ENCODE measurements around the gene GEMIN5.

Gene GEMIN5

GRCh38 chr5:154893381-154893780, 44.6 kb downstream of the GEMIN5 start:
- no peak for DNase-seq (ENCODE audit: extremely low spot score)
- CTCF ChIA-PET, result interaction anchor here (0.7 kb wide), 1 partner anchor 38 kb away, joined by 4 read pairs; no protein-coding TSS in a partner anchor
- POLR2A ChIA-PET, result no interaction called here
- TF ChIP-seq TARDBP (IDR thresholded peaks at IDR 0.05), result no peak
- no peak for TF ChIP-seq FOXM1 (IDR thresholded peaks at IDR 0.05; ENCODE audit: borderline replicate concordance)
- no peak for TF ChIP-seq L3MBTL2 (conservative IDR thresholded peaks at IDR 0.05)
- no peak for TF ChIP-seq ARNT (IDR thresholded peaks at IDR 0.05)
- TF ChIP-seq ZNF384 (IDR thresholded peaks at IDR 0.05), result no peak
- TF ChIP-seq SP1 (IDR thresholded peaks at IDR 0.05), result no peak
- TF ChIP-seq PKNOX1 (IDR thresholded peaks at IDR 0.05), result no peak

- no peak for TF ChIP-seq FOXK2 (IDR thresholded peaks at IDR 0.05)
- TF ChIP-seq ARNT (IDR thresholded peaks at IDR 0.05), result no peak
- no peak for TF ChIP-seq TARDBP (IDR thresholded peaks at IDR 0.05)
- TF ChIP-seq BHLHE40 (IDR thresholded peaks at IDR 0.05; ENCODE audit: borderline replicate concordance), result no peak
- TF ChIP-seq HDGF (IDR thresholded peaks at IDR 0.05; ENCODE audit: borderline replicate concordance), result no peak
- no peak for TF ChIP-seq NFRKB (IDR thresholded peaks at IDR 0.05)
- no peak for TF ChIP-seq L3MBTL2 (conservative IDR thresholded peaks at IDR 0.05)
- no peak for TF ChIP-seq FOXA1 (IDR thresholded peaks at IDR 0.05)
- TF ChIP-seq PKNOX1 (IDR thresholded peaks at IDR 0.05), result no peak
- no peak for TF ChIP-seq ZNF384 (IDR thresholded peaks at IDR 0.05)
- ChIA-PET POLR2A (no interaction called here), CTCF (interaction anchor here (0.7 kb wide), 1 partner anchor 37 kb away, joined by 4 read pairs; no protein-coding TSS in a partner anchor)
- no peak for DNase-seq (ENCODE audit: extremely low spot score)
Measured at GRCh38 chr5:154892369-154892771, 45.6 kb downstream of the GEMIN5 start.

- DNase-seq (ENCODE audit: extremely low spot score), result no peak
- POLR2A ChIA-PET, result no interaction called here
- CTCF ChIA-PET, result no interaction called here
- TF ChIP-seq CTBP1 (IDR thresholded peaks at IDR 0.05; ENCODE audit: borderline replicate concordance) (no peak), ARNT (IDR thresholded peaks at IDR 0.05) (no peak), FOXA1 (IDR thresholded peaks at IDR 0.05) (no peak), LEF1 (IDR thresholded peaks at IDR 0.05; ENCODE audit: borderline replicate concordance) (no peak), TARDBP (IDR thresholded peaks at IDR 0.05) (no peak), FOXK2 (IDR thresholded peaks at IDR 0.05) (no peak), NFRKB (IDR thresholded peaks at IDR 0.05) (no peak), BHLHE40 (IDR thresholded peaks at IDR 0.05; ENCODE audit: borderline replicate concordance) (no peak), SP1 (IDR thresholded peaks at IDR 0.05) (no peak), FOXM1 (IDR thresholded peaks at IDR 0.05; ENCODE audit: borderline replicate concordance) (no peak), SUZ12 (IDR thresholded peaks at IDR 0.05) (no peak), L3MBTL2 (conservative IDR thresholded peaks at IDR 0.05) (no peak), ZNF384 (IDR thresholded peaks at IDR 0.05) (no peak), PKNOX1 (IDR thresholded peaks at IDR 0.05) (no peak), ELF4 (IDR thresholded peaks at IDR 0.05) (no peak), HDGF (IDR thresholded peaks at IDR 0.05; ENCODE audit: borderline replicate concordance) (no peak)
Measured at GRCh38 chr5:154885439-154885838, 52.6 kb downstream of the GEMIN5 start.

- TF ChIP-seq L3MBTL2 (conservative IDR thresholded peaks at IDR 0.05) (no peak), FOXA1 (IDR thresholded peaks at IDR 0.05) (no peak), SUZ12 (IDR thresholded peaks at IDR 0.05) (no peak), TARDBP (IDR thresholded peaks at IDR 0.05) (no peak), LEF1 (IDR thresholded peaks at IDR 0.05; ENCODE audit: borderline replicate concordance) (no peak), ELF4 (IDR thresholded peaks at IDR 0.05) (no peak), BHLHE40 (IDR thresholded peaks at IDR 0.05; ENCODE audit: borderline replicate concordance) (no peak), PKNOX1 (IDR thresholded peaks at IDR 0.05) (no peak), CTBP1 (IDR thresholded peaks at IDR 0.05; ENCODE audit: borderline replicate concordance) (no peak), ARNT (IDR thresholded peaks at IDR 0.05) (no peak), SP1 (IDR thresholded peaks at IDR 0.05) (no peak), ZNF384 (IDR thresholded peaks at IDR 0.05) (no peak), HDGF (IDR thresholded peaks at IDR 0.05; ENCODE audit: borderline replicate concordance) (no peak)
- CTCF ChIA-PET, result no interaction called here
- POLR2A ChIA-PET, result no interaction called here
- no peak for DNase-seq (ENCODE audit: extremely low spot score)
Measured at GRCh38 chr5:154884424-154884823, 53.6 kb downstream of the GEMIN5 start.

GRCh38 chr5:154881986-154882385, 56.0 kb downstream of the GEMIN5 start:
- ChIA-PET CTCF (interaction anchor here (0.6 kb wide), 1 partner anchor 43 kb away, joined by 6 read pairs; no protein-coding TSS in a partner anchor), POLR2A (no interaction called here)
- DNase-seq (ENCODE audit: extremely low spot score), result no peak
- TF ChIP-seq ZNF384 (IDR thresholded peaks at IDR 0.05) (no peak), L3MBTL2 (conservative IDR thresholded peaks at IDR 0.05) (no peak), BHLHE40 (IDR thresholded peaks at IDR 0.05; ENCODE audit: borderline replicate concordance) (no peak), SUZ12 (IDR thresholded peaks at IDR 0.05) (no peak), SP1 (IDR thresholded peaks at IDR 0.05) (no peak), FOXK2 (IDR thresholded peaks at IDR 0.05) (no peak), HDGF (IDR thresholded peaks at IDR 0.05; ENCODE audit: borderline replicate concordance) (no peak), TARDBP (IDR thresholded peaks at IDR 0.05) (no peak), ELF4 (IDR thresholded peaks at IDR 0.05) (no peak), CTBP1 (IDR thresholded peaks at IDR 0.05; ENCODE audit: borderline replicate concordance) (no peak), ARNT (IDR thresholded peaks at IDR 0.05) (no peak), FOXA1 (IDR thresholded peaks at IDR 0.05) (no peak), LEF1 (IDR thresholded peaks at IDR 0.05; ENCODE audit: borderline replicate concordance) (no peak), PKNOX1 (IDR thresholded peaks at IDR 0.05) (no peak), NFRKB (IDR thresholded peaks at IDR 0.05) (no peak), FOXM1 (IDR thresholded peaks at IDR 0.05; ENCODE audit: borderline replicate concordance) (no peak)

All from HEK293T (cell line).